ENCODE measurements around the gene BAX.

- TF ChIP-seq CTCF (IDR thresholded peaks at IDR 0.05; ENCODE audit: insufficient read depth, low read length) (no peak), REST (IDR thresholded peaks at IDR 0.05; ENCODE audit: insufficient replicate concordance, low read depth) (no peak), POLR2AphosphoS5 (IDR thresholded peaks at IDR 0.05; ENCODE audit: low read depth) (peak; percentile 26; the same call in 1 of the 2 replicates), SPI1 (IDR thresholded peaks at IDR 0.05; ENCODE audit: borderline replicate concordance, low read depth) (no peak)
These were observed 8.9 kb downstream of the BAX start for GRCh38 chr19:48963371-48964204.
